SIG-M5 treated with dmso at 0.1 percent for 504 hours (cell line): ENCODE measurements around the gene PLEKHF1.

Source experiments
- DNase-seq: peaks from one replicate; lab custom pipeline; 2025; ENCODE audit not compliant: unreplicated experiment; lab: John Stamatoyannopoulos, UW

Gene PLEKHF1

GRCh38 chr19:29724746-29725145, 59.5 kb downstream of the PLEKHF1 start:
- DNase-seq, result no peak
